Retina (tissue), 1 donor: ENCODE data around the gene DAZAP1.

ENCODE experiments used
- DNase-seq: peaks from one replicate; pipeline ENCODE4 v3.0.0-alpha.2; 2016

Gene DAZAP1

GRCh38 chr19:1377176-1377964 is 30.0 kb upstream of the DAZAP1 start:
- no peak for DNase-seq

GRCh38 chr19:1377965-1378785 is 29.2 kb upstream of the DAZAP1 start:
- DNase-seq: no peak

DNA sequence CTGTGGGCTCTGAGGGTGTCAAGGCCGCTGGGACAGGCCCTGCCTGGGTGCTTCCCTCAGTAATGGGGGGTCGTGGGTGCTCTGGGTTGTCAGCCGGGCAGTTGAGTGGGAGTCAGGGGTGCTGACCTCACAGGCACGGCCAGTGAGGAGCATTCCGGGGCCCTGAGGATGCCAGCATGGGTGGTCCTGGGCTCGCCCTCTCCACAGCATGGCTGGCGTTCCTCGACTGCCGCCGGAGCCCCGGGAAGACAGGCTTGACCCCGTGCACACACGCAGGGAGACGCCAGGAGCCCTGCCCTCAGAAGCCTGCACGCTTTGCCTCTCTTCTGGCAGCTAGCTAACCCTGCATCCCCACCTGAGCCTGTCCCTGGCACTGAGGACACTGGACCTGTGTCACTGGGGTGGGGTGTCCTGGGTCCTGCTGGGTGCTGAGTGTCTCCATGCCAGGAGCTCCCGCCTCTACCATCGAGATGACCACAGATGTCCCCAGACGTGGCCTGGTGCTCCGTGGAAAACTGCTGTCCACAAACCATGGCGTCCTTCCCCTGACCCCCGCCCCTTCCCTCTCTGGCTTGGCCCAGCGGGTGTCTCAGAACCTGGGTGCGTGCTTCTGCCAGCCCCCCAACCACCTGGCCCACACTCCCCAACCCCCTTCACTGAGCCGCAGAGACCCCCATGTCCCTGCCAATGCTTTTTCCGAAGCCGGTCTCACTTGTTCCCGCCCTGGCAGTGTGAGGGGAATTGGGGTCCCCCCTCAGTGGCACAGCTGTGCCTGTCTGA is 28.1 kb upstream of the DAZAP1 start:
- DNase-seq: no peak

- DNase-seq: peak; percentile 17
These were observed 27.4 kb upstream of the DAZAP1 start for GRCh38 chr19:1379961-1380489.

DNA sequence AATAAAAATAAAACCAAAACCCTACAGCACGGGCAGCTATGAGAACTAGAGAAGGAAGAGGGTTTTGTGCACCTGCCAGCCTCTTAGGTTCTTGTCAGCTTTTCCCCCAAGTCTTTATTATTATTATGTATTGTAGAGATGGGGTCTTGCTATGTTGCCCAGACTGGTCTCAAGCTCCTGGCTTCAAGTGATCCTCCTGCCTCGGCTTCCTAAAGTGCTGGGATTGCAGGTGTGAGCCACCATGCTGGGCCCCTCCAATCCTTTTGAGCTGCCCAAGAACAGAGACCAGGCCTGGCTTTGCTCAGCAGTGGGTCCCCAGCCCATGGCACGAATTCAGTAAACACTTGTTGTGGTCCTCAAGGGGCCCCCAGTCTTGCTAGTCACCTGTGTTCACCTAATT is 25.1 kb upstream of the DAZAP1 start:
- no peak for DNase-seq

- DNase-seq: no peak
These were observed 24.4 kb upstream of the DAZAP1 start for GRCh38 chr19:1383017-1383311.

DNA sequence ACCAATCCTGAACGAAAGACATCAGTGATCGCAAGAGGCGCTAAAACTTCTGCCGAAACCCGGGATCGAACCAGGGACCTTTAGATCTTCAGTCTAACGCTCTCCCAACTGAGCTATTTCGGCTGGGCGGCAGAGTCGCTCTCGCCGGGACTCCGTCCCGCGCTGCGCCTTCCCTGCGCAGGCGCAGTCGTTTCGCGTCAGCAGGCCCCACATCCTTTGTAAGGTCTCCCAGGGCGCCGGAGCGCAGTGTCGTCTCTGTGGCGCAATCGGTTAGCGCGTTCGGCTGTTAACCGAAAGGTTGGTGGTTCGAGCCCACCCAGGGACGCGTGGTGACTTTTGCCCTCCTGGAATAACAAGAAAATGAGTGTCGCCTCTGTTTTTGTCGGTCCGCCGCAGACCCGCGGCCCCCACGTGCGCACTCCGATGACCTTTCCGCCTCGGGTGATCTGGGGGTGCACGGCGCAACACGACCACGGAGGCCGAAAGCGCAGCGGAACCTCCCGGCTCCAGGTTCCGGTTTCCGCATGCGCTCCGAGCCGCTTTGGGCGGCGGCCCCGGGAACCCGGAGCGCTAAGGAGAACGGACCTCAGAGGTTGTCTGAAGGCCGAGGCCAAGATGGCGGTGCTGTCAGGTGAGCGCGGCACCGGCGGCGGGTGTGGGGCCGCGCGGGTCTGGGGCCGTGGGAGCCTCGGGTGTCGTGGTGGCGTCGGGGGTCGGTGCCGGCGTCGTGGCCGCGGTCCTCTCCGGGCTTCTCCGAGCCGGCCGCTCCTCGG is 23.9 kb upstream of the DAZAP1 start, which contains the start of gene NDUFS7:
Gene NDUFS7, plus strand, starts transcription at position 596 of the 773 bp plus-strand sequence. Its CDS starts 20 bp downstream, at position 616.
- peak; percentile 99 for DNase-seq

- DNase-seq: no peak
These were observed 23.3 kb upstream of the DAZAP1 start for GRCh38 chr19:1384085-1384462.

DNA sequence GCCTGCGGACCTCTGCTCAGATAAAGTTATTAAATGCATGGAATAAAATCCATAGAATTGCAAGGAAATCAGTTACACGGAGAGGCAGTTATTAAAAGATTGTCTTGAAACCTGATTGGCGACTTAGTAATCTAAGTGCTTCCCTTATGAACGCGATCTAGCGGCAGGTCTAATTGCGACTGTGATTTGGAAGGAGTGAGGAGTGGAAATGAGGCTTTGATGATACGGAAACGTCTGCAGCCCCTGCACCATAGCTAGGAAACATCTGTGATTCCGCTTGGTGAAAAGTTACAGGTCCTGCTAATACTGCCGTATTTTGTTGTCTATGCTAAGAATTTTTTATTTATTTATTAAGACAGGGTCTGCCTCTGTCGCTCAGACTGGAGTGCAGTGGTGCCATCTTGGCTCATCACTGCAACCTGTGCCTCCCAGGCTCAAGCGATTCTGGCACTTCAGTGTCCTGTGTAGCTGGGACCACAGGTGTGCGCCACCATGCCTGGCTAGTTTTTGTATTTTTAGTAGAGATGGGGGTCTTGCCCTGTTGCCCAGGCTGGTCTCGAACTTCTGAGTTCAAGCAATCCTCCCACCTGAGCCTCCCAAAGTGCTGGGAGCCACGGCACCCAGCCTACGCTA is 22.8 kb upstream of the DAZAP1 start:
- no peak for DNase-seq

GRCh38 chr19:1385816-1386215 is 21.6 kb upstream of the DAZAP1 start:
- no peak for DNase-seq

DNA sequence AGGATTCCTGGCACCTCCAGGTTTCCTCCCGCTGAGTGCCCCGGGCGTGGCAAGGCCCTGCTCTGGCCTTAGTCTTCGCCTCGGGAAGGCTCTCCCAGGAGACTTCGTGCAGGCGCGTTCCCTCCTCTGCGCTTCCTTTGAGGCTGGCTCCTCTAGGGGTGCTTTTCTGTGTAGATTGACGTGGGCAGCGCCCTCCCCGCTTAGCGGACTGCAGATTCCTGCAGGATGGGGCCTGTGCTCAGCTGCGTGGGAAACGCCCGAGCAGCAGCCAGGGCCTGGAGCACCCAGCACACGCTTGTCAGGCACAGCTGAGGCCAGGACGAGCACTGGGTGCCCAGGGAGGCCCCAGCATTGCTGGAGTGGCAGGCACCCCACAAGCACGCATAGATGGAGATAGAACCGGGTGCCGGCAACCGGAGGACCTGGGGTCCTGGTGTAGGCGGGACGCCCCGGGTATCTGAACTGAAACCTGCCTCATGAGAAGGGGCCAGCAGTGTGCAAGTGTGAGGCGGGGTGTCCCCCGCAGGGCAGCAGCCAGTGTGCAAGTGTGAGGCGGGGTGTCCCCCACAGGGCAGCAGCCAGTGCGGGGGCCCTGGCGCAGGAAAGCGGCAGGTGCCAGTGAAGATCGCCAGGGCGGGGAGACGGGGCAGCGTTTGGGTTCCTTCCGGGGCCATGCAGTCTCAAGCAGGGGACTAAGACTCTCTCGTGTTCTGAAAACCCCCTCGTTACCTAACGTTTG is 20.3 kb upstream of the DAZAP1 start:
- DNase-seq: no peak

DNA sequence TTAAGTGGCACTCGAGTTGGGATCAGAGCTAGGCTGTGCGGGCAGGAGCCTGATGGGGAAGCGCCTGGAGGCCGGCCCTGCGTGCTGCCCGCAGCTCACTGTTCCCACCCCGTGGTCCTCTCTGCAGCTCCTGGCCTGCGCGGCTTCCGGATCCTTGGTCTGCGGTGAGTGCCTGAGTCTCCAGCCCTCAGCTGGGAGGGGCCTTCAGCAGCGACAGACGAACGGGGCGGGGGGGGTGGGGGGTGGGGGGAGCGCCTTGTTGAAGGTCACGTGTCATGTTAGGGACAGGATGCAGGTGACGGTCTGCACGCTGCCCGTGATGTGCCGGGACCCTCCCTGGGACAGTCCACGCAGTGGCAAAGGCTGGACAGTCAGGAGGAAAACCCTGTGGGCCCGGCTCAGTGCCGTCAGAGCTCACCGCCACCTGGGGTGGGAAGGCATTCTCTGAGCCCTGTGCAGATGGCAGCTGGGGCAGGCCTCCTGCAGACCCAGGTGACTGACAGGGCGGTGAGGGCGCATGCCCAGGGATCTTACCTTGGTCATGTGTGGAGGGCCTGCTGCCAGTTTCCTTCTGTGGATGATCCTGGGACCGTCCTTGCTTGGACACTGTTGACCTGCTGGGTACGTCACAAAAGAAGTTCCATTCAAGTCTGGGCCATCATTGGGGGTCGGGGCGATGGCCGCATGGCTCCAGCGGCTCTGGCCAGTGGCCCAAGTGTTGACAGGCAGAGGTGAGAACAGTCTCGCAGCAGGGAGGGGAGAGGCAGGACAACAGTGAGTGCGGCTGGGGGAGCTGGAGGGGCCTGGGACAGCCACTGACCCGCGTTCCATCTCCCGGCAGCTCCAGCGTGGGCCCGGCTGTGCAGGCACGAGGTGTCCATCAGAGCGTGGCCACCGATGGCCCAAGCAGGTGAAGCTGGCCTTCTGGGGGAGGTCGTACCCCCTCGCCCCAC is 19.4 kb upstream of the DAZAP1 start:
- no peak for DNase-seq

GRCh38 chr19:1388637-1389026 is 18.8 kb upstream of the DAZAP1 start:
- no peak for DNase-seq

DNA sequence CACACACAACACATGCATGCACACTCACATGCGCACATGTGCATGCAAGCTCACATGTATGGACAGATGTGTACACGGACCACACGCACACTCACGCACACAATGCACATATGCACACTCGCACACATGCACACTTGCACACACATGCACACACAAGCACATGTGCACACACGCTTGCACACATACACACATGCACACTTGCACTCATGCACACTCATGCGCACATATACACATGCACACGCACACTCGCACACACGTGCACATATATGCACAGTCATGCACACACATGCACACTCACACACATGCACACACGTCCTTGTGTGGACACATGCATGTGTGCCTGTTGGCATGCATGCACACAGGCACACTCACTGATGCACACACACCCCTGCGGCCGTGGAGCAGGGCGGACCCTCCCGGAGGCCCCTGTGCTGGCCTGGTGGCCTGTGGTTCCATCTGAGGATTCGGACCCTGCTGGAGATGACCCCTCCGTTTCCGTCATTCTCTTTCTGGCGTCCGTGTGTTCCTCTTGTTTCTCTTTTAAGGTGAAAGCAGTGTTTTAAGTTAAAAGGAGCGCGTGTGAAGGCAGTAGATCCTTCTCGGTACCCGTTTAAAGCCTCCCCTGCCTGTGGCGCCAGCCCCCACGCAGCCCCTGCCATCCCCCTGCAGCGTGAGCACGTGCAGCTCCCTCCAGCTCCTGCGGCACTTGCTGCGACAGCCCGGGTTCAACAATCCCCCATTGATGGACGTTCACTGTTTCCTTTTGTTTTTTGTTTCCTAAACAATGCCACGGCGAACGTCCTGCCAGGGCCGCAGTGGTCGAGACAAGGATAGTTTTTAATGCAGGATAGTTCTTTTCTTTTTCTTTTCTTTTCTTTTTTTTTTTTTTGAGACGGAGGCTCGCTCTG is 18.1 kb upstream of the DAZAP1 start:
- no peak for DNase-seq

- no peak for DNase-seq
These were observed 16.4 kb upstream of the DAZAP1 start for GRCh38 chr19:1390890-1391423.

GRCh38 chr19:1392407-1392806 is 15.0 kb upstream of the DAZAP1 start:
- no peak for DNase-seq

DNA sequence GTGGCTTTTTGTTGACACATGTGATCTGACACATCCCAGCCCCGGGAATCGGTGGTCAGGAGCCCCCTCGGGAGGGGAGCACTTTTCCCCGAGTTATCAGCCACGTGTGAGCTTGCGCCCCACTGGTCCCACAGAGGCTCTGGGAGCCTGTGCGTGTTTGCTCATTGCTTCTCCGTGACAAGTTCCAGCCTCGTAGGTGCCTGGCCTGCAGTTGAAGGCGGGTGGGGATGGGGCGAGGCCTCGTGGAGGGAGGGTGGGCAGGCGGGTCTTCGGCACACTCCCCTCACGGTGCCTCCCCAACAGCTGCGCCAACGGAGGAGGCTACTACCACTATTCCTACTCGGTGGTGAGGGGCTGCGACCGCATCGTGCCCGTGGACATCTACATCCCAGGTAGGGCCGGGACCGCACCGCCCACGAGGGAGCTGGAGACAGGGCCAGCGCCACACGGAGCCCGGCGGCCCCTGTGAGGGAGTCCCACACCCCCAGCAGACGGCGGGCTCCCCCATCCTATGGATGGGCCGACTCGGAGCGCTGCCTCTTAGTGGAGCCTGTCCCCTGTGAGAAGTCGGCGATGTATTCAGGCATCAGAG is 14.4 kb upstream of the DAZAP1 start:
- no peak for DNase-seq

GRCh38 chr19:1393841-1394240 is 13.5 kb upstream of the DAZAP1 start:
- no peak for DNase-seq
